ENCODE results near the gene CCDC110.

GRCh38 chr4:185457136-185457535, 14.4 kb downstream of the CCDC110 start:
- TF ChIP-seq, protein P1, sequence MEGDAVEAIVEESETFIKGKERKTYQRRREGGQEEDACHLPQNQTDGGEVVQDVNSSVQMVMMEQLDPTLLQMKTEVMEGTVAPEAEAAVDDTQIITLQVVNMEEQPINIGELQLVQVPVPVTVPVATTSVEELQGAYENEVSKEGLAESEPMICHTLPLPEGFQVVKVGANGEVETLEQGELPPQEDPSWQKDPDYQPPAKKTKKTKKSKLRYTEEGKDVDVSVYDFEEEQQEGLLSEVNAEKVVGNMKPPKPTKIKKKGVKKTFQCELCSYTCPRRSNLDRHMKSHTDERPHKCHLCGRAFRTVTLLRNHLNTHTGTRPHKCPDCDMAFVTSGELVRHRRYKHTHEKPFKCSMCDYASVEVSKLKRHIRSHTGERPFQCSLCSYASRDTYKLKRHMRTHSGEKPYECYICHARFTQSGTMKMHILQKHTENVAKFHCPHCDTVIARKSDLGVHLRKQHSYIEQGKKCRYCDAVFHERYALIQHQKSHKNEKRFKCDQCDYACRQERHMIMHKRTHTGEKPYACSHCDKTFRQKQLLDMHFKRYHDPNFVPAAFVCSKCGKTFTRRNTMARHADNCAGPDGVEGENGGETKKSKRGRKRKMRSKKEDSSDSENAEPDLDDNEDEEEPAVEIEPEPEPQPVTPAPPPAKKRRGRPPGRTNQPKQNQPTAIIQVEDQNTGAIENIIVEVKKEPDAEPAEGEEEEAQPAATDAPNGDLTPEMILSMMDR (IDR thresholded peaks at IDR 0.05), result no peak
- no peak for TF ChIP-seq POLR2A (IDR thresholded peaks at IDR 0.05)
